Activated CD4-positive, alpha-beta T cell treated with anti-CD3 and anti-CD28 coated beads for 24 hours (primary cell): Measurements from ENCODE around the gene MAGEB17.
"Not testable (repeated sequence)": the region's sequence is repeated elsewhere in the genome, so short reads cannot be mapped to it uniquely, and the experiment has no call there.

Experiments used
- DNase-seq, 2 donors: peaks; one replicate each; pipeline ENCODE4 v3.0.0-alpha.2; 2020; ENCODE audit warnings: low read depth in 2 of 2

MAGEB17 gene

GRCh38 chrX:16156692-16157331, 10.5 kb upstream of the MAGEB17 start:
- DNase-seq = no peak

GRCh38 chrX:16160729-16161128, 6.6 kb upstream of the MAGEB17 start:
- no peak for DNase-seq

- not testable (repeated sequence) for DNase-seq
These were observed 6.1 kb upstream of the MAGEB17 start for GRCh38 chrX:16161173-16161572.

- DNase-seq = no peak
These were observed 4.9 kb upstream of the MAGEB17 start for GRCh38 chrX:16162391-16162790.

- no peak for DNase-seq
These were observed 2.5 kb upstream of the MAGEB17 start for GRCh38 chrX:16164748-16165147.

GRCh38 chrX:16171039-16171438, 3.8 kb downstream of the MAGEB17 start:
- no peak for DNase-seq

- no peak for DNase-seq
These were observed 4.7 kb downstream of the MAGEB17 start for GRCh38 chrX:16171944-16172343.

DNA sequence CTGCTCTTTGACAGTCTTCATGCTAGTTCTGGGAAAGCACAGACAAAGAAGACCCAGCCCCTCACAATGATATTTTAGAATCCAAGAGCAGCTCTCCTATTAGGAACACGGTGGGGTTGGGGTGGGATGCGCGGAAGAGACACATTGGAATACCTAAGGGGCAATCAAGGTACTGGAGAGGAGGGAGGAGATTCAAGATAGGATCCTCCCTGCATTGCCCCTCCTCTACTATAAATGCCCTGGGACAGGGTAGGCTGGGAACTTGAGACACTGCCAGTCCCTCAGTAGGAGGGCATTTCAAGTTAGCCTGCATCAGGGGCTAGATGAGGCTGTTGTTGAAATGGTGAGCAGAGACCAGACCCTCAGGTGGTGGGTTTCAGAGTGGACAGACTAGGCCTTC, 5.1 kb downstream of the MAGEB17 start:
- no peak for DNase-seq

GRCh38 chrX:16175329-16176061, 8.2 kb downstream of the MAGEB17 start:
- DNase-seq = no peak

- DNase-seq = no peak
These were observed 10.0 kb downstream of the MAGEB17 start for GRCh38 chrX:16177260-16177659.

DNA sequence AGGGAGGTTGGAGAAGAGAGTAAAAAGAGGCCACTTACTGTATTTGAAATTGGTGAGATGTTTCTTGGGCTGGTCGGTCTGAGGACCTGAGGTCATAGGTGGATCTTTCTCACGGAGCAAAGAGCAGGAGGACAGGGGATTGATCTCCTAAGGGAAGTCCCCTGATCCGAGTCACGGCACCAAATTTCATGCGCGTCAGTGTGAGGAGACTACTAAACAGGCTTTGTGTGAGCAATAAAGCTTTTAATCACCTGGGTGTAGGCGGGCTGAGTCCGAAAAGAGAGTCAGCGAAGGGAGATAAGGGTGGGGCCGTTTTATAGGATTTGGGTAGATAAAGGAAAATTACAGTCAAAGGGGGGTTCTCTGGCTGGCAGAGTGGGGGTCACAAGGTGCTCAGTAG, 16.6 kb downstream of the MAGEB17 start:
- DNase-seq = not testable (repeated sequence)

GRCh38 chrX:16185725-16186136, 18.4 kb downstream of the MAGEB17 start:
- DNase-seq = no peak

DNA sequence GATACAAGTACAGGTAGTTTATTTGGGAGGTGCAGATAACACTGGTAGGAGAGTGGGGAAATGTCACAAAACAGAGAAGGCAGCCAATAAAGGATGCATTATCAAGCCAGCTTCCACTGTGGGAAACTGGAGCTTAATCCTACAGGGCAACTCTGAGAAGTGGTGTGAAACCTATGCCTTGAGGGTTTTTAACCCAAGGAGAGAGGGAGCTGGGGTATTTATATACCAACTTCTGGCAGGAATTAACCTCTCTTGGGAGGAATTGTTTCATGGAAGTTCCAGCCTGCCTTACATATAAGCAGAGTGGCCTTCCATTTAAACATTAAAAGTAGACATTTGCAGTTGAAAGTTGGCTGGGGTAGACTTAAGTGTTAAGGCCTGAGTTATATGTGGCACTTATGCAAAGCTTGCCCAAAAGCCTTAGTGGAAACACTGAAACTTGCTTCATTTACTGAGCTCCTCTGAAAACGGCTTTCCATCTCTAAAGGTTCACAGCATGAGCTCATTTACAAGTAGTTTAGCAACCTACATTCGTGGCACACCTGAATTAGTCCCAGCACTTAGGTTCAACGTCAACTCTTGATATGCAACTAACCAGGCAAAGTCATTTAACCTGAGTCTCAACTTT, 19.2 kb downstream of the MAGEB17 start:
- DNase-seq = no peak

DNA sequence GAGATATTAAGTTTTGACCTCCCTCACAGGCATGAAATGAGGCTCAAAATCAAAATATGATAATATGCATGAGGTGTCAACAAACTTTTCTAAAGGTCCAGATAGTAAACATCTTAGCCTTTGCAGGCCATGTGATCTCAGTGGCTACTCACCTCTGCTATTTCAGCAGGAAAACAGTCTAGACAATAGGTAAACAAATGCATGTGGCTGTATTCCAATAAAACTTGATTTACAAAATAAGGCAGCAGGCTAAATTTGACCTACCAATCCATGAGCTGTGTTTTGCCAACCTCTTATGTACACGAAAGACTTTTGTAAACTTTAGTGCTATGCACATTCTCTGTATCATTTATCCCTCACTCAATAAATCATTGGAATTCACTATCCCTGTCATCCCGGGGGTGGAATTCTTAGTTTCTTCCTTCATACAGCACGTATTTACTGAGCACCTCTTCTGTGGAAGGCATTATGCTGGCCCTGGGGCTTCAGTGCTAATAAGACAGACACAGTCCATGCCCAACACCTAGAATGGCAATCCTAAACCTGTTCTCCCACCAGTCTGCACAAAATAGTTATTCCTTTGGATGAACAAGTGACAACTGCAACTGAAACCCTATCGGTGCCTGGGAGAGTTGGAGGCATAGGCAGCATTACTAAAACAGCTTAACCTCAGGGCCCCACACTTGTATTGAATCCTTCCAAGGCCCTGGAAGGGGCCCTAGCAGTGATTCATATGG, 19.9 kb downstream of the MAGEB17 start:
- no peak for DNase-seq

DNA sequence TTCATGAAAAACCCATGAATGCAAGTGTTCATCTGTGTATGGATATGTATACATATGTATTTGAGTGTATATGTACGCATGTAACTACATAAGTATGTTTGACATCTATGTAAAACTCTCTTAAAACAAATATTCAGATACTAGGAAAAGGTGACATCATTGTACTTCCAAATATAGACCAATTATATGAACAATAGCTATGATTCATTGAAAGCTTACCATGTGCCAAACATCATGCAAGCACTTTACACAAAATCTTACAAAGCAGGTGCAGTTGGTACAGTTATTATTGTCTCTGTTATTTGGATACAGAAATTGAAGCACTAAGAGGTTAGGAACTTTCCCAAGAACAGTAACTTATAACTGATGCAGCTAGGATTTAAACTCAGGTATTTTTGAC, 21.4 kb downstream of the MAGEB17 start:
- DNase-seq = no peak

DNA sequence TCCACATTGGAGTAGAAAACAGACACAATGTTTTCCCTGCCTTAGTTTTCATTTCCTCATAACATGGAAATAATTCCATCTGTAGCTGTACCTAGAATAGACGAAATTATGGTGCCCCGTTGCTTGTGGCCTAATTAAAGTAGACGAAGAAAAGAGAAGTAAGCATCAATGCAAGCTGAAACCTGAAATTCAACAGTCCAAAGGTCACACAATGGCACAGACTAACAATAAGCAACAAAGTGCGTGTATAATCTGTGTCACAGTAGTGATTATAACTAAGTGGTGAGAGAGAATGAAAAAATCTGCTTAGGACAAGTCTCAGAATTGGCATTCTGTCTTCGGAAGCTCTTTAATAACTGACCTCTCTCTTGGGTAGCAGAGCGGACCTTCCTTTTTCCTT, 24.3 kb downstream of the MAGEB17 start:
- DNase-seq = no peak

DNA sequence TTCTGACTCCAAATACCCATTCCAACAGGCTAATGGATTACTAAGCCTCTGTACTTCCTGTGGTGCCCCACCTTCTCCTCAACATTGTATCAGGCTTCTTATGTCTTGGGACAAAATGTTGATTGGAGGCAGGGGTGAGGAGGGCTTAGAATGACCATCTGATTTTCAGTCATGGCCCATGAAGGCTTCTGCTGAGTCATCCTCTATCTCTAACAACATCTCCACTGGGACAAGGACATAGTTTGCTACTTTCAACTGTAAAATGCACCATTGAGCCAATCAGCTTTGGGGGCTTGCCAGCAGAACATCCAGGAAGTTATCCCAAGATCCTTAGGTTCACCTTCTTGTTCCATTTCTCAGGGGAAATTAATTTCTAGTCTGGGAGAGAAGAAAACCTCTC, 29.5 kb downstream of the MAGEB17 start:
- DNase-seq = no peak

DNA sequence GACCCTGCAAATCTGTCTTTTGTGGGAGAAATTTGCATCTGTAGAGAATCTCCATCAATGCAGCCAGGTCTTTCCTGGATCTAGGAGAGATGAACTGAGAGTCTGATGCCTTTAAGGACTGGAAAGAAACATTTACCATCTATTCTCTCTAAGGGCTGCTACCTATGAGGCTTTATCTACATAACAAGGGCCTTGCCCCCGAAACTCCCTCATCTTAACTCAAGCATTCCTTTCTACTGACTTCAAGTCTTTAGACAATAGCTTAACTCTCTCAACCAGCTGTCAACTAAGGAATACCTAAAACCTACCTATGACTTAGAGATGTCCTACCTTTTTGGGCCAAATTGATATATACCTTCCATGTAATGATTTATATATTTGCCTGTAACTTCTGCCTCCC, 32.1 kb downstream of the MAGEB17 start:
- no peak for DNase-seq

DNA sequence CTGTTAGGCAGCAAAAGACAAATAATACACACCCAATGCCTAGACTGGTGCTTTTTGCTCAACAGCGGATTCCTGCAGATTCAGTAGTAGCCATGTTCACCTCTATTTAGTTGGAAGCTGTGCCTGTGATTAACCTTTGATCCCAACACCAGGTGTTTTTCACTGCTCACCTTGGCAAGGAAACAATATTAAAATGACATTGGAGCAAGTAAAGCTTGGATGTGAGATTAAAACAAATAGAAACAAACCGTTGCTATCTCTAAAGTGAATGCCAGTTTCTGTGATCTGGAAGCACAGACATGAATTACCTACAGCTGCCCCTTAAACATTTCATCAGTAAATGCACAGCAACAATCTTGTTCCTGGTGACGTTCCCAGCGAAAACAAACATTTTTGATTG, 35.7 kb downstream of the MAGEB17 start:
- DNase-seq = no peak

DNA sequence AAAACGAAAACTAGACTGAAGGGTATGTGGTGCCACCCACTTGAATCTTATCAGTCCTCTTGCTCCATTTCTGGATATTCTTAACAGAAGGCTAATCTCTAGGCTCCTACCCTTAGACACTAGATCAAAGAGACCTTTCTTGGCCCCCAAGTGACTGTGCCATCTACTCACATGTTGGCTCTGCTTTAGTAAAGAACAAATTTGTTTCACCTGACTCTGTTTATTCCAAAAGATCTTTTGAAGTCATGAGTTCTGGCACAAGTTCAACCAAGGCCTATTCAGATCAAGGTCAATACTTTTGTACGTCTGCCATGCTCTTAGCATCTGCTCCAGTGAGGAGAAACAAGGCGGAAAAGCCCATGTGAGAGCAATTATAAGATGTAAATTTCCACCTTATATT, 37.3 kb downstream of the MAGEB17 start:
- DNase-seq = no peak

- DNase-seq = no peak
These were observed 38.6 kb downstream of the MAGEB17 start for GRCh38 chrX:16205840-16206239.

- no peak for DNase-seq
These were observed 40.4 kb downstream of the MAGEB17 start for GRCh38 chrX:16207634-16208033.
